HL-60/S4 treated with retinoic acid at 250 ng/mL for 4 days and 3 days (cell line): ENCODE results near the gene ZNF579.
"Not testable (repeated sequence)": the region's sequence is repeated elsewhere in the genome, so short reads cannot be mapped to it uniquely, and the experiment has no call there.

Experiments
- in situ Hi-C: fragments of 300-500 bp; cut with MboI; formaldehyde crosslinking; loops from 2 replicates; pipeline ENCODE4 v1.7.0; 2022; ENCODE audit warnings: low sequenced_read_pairs

Gene ZNF579

GRCh38 chr19:55544014-55544413, 36.6 kb downstream of the ZNF579 start:
- in situ Hi-C loops, result no loop called here

- in situ Hi-C loops, result no loop called here
Measured at GRCh38 chr19:55543567-55543966, 37.1 kb downstream of the ZNF579 start.

GRCh38 chr19:55542292-55542855, 38.3 kb downstream of the ZNF579 start:
- in situ Hi-C loops, result no loop called here

- in situ Hi-C loops, result no loop called here
Measured at GRCh38 chr19:55541091-55541490, 39.6 kb downstream of the ZNF579 start.

GRCh38 chr19:55540619-55541018, 40.0 kb downstream of the ZNF579 start:
- in situ Hi-C loops, result no loop called here

GRCh38 chr19:55539090-55539984, 41.3 kb downstream of the ZNF579 start:
- in situ Hi-C loops, result no loop called here

- in situ Hi-C loops, result no loop called here
Measured at GRCh38 chr19:55538132-55538531, 42.5 kb downstream of the ZNF579 start.

- in situ Hi-C loops, result no loop called here
Measured at GRCh38 chr19:55537741-55538111, 42.9 kb downstream of the ZNF579 start.

GRCh38 chr19:55536951-55537740, 43.5 kb downstream of the ZNF579 start, which contains the start of gene SBK2:
SBK2 (minus strand) TSS chr19:55537133; CDS start chr19:55536294, 839 bp downstream.
- in situ Hi-C loops, result no loop called here

- in situ Hi-C loops, result no loop called here
Measured at GRCh38 chr19:55536366-55536765, 44.3 kb downstream of the ZNF579 start.

- in situ Hi-C loops, result no loop called here
Measured at GRCh38 chr19:55535965-55536350, 44.7 kb downstream of the ZNF579 start.

GRCh38 chr19:55535173-55535964, 45.3 kb downstream of the ZNF579 start:
- in situ Hi-C loops, result no loop called here

- in situ Hi-C loops, result not testable (repeated sequence)
Measured at GRCh38 chr19:55534280-55534679, 46.4 kb downstream of the ZNF579 start.

- in situ Hi-C loops, result no loop called here
Measured at GRCh38 chr19:55530996-55531395, 49.7 kb downstream of the ZNF579 start.

GRCh38 chr19:55529636-55530234, 50.9 kb downstream of the ZNF579 start:
- in situ Hi-C loops, result no loop called here

GRCh38 chr19:55528030-55528803, 52.4 kb downstream of the ZNF579 start:
- in situ Hi-C loops, result no loop called here

GRCh38 chr19:55527197-55528029, 53.2 kb downstream of the ZNF579 start:
- in situ Hi-C loops, result no loop called here
